ENCODE results near the gene AMBP. TPM values are rescaled to one million over a fixed set of nuclear protein-coding genes. Genes with fewer than 3 reads are reported as not detected.

The AMBP gene
- total RNA-seq, 1 experiment from 2014 or later: 0.20 TPM

GRCh38 chr9:114035845-114036801 is 42.0 kb downstream of the AMBP start:
- no peaks in the 10 kb centered on the region for H3K27me3 Mint-ChIP-seq (ENCODE audit: low read depth)
- H3K9me3 Mint-ChIP-seq: no peaks in the 10 kb centered on the region
- DNase-seq: peak; percentile 19
- Histone ChIP-seq H3K27ac (ENCODE audit: insufficient read length, low read depth, low read length) (no peak overlapping the region), H3K27me3 (ENCODE audit: insufficient read depth, low read length) (no peaks in the 10 kb centered on the region), H3K4ac (ENCODE audit: low read depth, low read length) (no peak overlapping the region), H3K4me2 (ENCODE audit: insufficient read depth, insufficient read length, low read length) (no peak overlapping the region), H2AK5ac (ENCODE audit: insufficient read length, low read length) (no peak overlapping the region), H2BK120ac (ENCODE audit: low read depth, low read length, poor library complexity, severe bottlenecking) (no peak overlapping the region), H3K23ac (ENCODE audit: insufficient read length, low read depth, low read length) (no peak overlapping the region), H3K9me3 (ENCODE audit: control insufficient read depth, low read depth, low read length) (no peaks in the 10 kb centered on the region), H2AFZ (ENCODE audit: low read length) (no peak overlapping the region), H3K56ac (ENCODE audit: insufficient read length, low read depth, low read length) (no peak overlapping the region), H3K23me2 (ENCODE audit: insufficient read length, low read depth, low read length, poor library complexity, severe bottlenecking) (no peaks in the 10 kb centered on the region), H3K18ac (ENCODE audit: insufficient read length, low read depth, low read length) (no peak overlapping the region), H4K91ac (ENCODE audit: insufficient read length, low read depth, low read length) (no peak overlapping the region), H3K79me2 (ENCODE audit: insufficient read depth, low read length) (no peaks in the 10 kb centered on the region), H4K8ac (replicated peaks; ENCODE audit: insufficient read length, low read depth, low read length) (no peak overlapping the region), H3T11ph (ENCODE audit: low read length) (no peak overlapping the region), H2BK15ac (ENCODE audit: low read depth, low read length) (no peak overlapping the region), H2BK5ac (ENCODE audit: insufficient read length, low read length) (no peak overlapping the region), H3K4me1 (ENCODE audit: insufficient read depth, low read length) (peaks cover 4% of the 10 kb centered on the region; the same call in 1 of the 2 replicates), H2BK12ac (ENCODE audit: insufficient read length, low read depth, low read length) (no peak overlapping the region), H3K79me1 (ENCODE audit: insufficient read depth, low read depth, low read length, poor library complexity, severe bottlenecking) (no peaks in the 10 kb centered on the region), H3K9ac (ENCODE audit: extremely low read depth, insufficient read length, low read length) (no peak overlapping the region), H3K14ac (ENCODE audit: insufficient read depth, low read length) (no peak overlapping the region; the same call in 1 of the 2 replicates), H2BK20ac (ENCODE audit: low read depth, low read length, poor library complexity, severe bottlenecking) (no peak overlapping the region), H4K5ac (ENCODE audit: insufficient read length, low read depth, low read length) (no peak overlapping the region), H4K20me1 (ENCODE audit: control insufficient read depth, insufficient read depth, insufficient read length) (no peaks in the 10 kb centered on the region)
- H3K4me3 Mint-ChIP-seq: no peak overlapping the region; a peak in 1 of 5 replicates
- peak overlapping the region in 1 of 3 experiments; percentile 49; a peak in 1 of 7 replicates for H3K27ac Mint-ChIP-seq
- TF ChIP-seq, protein P1, sequence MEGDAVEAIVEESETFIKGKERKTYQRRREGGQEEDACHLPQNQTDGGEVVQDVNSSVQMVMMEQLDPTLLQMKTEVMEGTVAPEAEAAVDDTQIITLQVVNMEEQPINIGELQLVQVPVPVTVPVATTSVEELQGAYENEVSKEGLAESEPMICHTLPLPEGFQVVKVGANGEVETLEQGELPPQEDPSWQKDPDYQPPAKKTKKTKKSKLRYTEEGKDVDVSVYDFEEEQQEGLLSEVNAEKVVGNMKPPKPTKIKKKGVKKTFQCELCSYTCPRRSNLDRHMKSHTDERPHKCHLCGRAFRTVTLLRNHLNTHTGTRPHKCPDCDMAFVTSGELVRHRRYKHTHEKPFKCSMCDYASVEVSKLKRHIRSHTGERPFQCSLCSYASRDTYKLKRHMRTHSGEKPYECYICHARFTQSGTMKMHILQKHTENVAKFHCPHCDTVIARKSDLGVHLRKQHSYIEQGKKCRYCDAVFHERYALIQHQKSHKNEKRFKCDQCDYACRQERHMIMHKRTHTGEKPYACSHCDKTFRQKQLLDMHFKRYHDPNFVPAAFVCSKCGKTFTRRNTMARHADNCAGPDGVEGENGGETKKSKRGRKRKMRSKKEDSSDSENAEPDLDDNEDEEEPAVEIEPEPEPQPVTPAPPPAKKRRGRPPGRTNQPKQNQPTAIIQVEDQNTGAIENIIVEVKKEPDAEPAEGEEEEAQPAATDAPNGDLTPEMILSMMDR (conservative IDR thresholded peaks at IDR 0.05): no peak
- peaks cover 14 to 21% of the 10 kb centered on the region in 2 experiments for H3K4me1 Mint-ChIP-seq
- WGBS (ENCODE audit: extremely low coverage, insufficient read length, low lambda C conversion rate): no CpG with 5 or more reads among the region's 18 CpGs
- H3K36me3 Mint-ChIP-seq (ENCODE audit: insufficient read depth in 1 of 3, low read depth in 3 of 3): peaks cover 9 to 36% (median 20%) of the 10 kb centered on the region in 3 experiments; a peak in 6 of 7 replicates
